Fibroblast of peridontal ligament (primary cell): Measurements from ENCODE around the gene UMAD1.
A peak's percentile ranks its signal among the peaks of the same experiment; 100 is the strongest.

Source experiments
- DNase-seq: peaks from one replicate; pipeline ENCODE4 v3.0.0-alpha.2; 2010; ENCODE audit errors: extremely low read depth

UMAD1 gene

GRCh38 chr7:7720750-7721621 is 80.4 kb downstream of the UMAD1 start:
- no peak for DNase-seq

GRCh38 chr7:7731732-7732131 is 91.2 kb downstream of the UMAD1 start:
- no peak for DNase-seq

GRCh38 chr7:7732621-7733281 is 92.2 kb downstream of the UMAD1 start:
- DNase-seq = peak; percentile 84

DNA sequence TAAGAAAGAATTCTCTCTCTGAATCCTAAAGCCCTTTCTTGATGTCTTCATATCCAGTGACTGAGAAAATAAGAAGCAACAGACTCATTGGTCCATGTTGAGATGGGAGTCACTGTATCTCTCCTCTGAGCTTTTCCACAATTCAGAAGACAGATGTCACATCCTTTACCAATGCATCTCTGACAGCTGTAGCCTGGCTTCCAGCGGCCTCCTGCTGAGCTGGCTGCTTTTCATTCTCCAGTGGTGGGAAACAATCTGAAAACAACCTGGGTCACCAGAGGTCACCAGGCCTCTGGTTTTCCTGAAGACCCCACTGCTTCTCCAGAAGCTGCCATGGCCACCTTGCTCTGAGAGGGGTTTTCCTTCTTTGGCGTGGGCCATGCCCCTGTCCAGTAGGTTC is 96.1 kb downstream of the UMAD1 start:
- no peak for DNase-seq

DNA sequence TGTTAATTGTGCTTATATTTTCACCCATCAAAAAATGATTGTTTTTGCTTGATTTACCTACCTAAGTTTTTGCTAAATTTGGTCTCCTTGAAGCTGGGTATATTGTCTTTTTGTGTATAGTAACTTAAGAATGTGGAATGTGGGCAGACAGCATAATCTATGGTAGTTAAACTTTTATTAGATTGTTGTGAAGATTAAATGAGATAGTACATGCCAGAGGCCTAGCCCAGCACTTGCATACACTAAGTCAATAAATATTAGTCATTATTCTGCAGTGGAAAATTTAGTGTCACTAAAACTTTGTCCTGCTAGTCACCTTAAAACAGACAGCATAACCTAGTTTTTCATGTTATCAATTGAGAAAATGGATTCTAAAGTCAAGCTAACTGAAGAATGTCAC is 97.1 kb downstream of the UMAD1 start:
- no peak for DNase-seq

GRCh38 chr7:7738177-7738576 is 97.6 kb downstream of the UMAD1 start:
- DNase-seq = no peak

- DNase-seq = no peak
Measured at GRCh38 chr7:7738622-7739021, 98.1 kb downstream of the UMAD1 start.

GRCh38 chr7:7739204-7740036 is 98.9 kb downstream of the UMAD1 start:
- no peak for DNase-seq

- no peak for DNase-seq
Measured at GRCh38 chr7:7740037-7740355, 99.4 kb downstream of the UMAD1 start.

GRCh38 chr7:7742223-7742622 is 101.7 kb downstream of the UMAD1 start:
- no peak for DNase-seq

DNA sequence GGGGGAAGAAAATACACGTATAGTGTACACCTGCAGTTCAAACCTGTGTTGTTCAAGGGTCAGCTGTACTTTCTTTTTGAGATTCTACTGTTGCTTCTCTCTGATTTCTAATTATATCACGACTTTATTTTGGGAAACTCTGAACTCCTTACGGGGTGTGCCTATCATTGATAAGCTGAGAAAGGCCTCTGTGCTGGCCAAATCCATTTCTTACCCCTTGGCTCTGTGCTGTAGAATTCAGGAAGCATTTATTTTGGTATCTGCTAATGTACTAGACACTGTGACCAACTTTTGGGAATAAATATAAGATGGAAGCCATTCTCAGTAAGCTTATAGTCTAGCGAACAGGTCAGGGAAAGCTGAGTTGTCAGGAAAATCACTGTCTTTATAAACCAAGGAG is 104.7 kb downstream of the UMAD1 start:
- DNase-seq = no peak

DNA sequence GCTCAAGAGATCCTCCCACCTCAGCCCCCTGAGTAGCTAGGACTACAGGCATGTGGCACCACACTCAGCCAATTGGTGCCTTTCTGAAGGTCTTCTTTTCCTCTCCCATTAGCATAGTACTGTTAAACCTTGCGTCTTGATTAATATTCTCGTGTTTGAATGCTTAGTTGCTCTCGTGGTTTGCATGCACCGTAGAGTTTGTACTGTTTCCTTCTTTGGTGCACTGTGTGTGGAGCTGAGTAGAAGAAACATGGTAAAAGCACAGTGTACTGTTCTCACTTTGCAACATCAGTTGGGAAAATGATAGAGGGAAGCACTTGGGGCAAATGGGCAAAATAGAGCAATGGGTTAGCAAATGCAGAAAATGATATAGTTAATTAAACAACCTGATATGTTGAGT is 105.4 kb downstream of the UMAD1 start:
- DNase-seq = no peak

- DNase-seq = no peak
Measured at GRCh38 chr7:7746458-7746857, 105.9 kb downstream of the UMAD1 start.

GRCh38 chr7:7750571-7751242 is 110.2 kb downstream of the UMAD1 start:
- DNase-seq = no peak

DNA sequence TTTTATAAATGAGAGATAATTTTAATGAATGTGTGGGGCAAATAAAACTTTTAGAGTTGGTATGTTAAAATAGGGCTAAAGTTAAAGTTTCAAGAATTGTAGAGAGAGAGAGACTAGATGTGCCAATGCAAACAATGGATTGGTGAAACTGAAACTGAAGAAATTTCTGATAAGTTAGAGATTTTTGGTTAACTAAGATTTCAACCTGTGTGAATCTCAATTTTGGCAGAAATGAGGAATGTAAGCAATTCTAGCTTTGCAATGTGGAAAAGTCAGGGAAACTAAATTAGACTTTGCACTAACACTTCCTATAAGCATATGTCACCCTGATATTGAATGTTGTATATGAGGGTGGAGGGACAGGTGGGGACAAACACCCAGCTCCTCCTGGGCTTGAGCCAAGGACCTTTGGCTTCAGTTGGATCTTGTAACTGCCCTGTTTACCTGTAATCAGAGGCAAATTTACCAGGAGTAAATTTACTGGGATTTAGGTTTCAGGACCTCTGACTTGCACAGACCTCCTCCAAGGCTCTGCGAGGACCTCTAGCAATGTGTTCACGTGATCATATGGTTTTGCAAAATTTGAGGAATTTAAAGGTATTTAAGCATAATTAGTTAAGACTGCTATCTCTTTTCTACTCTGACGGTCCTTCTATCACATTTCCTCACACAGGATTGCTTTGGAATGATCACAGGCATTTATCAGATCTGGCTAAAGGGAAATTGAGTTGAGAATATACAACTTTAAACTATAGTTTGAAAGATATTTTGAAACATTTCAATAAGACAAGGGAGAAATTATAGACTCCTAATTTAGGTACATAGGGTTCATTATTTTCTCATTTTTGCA is 110.9 kb downstream of the UMAD1 start:
- no peak for DNase-seq

DNA sequence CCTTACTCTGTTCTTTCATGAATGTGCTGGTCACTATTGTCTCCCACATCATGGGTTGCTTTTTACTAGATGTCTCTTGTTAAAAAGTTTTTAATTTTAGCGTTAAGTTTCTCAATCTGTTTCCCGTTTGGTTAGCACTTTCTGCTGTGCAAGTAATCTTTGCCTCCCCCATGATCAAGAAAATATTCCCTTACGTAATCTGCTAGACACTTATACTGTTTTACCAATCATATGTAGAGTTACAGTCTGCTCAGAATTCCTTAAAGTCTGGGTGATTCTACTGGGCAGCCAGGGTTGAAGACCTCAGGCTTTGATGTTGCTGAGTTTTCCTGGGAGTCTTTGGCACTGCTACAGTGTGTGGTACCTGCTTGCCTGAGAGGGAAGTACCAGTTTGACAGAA is 116.0 kb downstream of the UMAD1 start:
- DNase-seq = no peak

- DNase-seq = no peak
Measured at GRCh38 chr7:7757576-7757975, 117.0 kb downstream of the UMAD1 start.

DNA sequence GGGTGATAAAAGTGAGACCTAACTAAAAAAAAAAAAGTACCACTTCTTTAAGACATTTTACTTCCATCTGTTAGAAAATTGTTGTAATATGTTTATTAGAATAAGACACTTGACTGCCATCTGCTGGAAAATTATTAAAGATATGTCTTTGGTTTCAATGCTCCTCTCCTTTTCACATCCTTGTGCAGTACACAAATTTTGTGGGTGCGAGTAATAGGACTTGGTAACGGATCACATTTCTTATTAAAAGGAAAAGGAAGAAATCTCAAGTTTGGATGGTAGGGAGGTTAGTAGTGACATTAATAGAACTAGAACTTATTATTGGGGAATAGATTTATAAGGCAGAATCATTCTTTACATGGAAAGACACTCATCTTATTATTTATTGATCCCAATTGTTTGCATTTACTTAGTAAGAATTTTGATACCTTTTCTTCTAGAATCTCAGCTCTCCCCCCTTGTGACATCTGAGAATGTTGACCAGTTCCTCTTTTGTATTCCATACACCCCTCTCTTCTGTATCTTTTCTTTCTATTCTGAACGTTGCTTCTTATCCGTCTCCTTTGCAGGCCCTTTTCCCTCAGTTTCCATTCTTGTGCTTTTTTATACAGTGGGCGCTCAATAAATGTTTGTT is 120.9 kb downstream of the UMAD1 start:
- peak; percentile 83 for DNase-seq

- peak; percentile 64 for DNase-seq
Measured at GRCh38 chr7:7761974-7762779, 121.6 kb downstream of the UMAD1 start.
